Osteocyte (in vitro differentiated cells): Measurements from ENCODE around the gene ANO5. TPM values are rescaled to one million over a fixed set of nuclear protein-coding genes. Genes with fewer than 3 reads are reported as not detected.

Source experiments
- DNase-seq: peaks from one replicate; pipeline ENCODE4 v3.0.0; 2021; ENCODE audit warnings: mixed read lengths; ENCODE audit not compliant: unreplicated experiment; ENCODE audit errors: extremely low spot score
- H3K27ac Mint-ChIP-seq: one replicate; pipeline ENCODE4 v1.8.0; 2021; ENCODE audit warnings: mild to moderate bottlenecking, mixed read lengths; ENCODE audit not compliant: unreplicated experiment
- H3K27me3 Mint-ChIP-seq: one replicate; pipeline ENCODE4 v1.8.0; 2021; ENCODE audit warnings: mixed read lengths; ENCODE audit not compliant: unreplicated experiment
- H3K36me3 Mint-ChIP-seq: one replicate; pipeline ENCODE4 v1.8.0; 2021; ENCODE audit warnings: mixed read lengths; ENCODE audit not compliant: unreplicated experiment
- H3K4me1 Mint-ChIP-seq: one replicate; pipeline ENCODE4 v1.8.0; 2021; ENCODE audit warnings: mixed read lengths; ENCODE audit not compliant: unreplicated experiment
- H3K4me3 Mint-ChIP-seq: one replicate; pipeline ENCODE4 v1.8.0; 2021; ENCODE audit warnings: mild to moderate bottlenecking, moderate library complexity, mixed read lengths; ENCODE audit not compliant: unreplicated experiment
- H3K9me3 Mint-ChIP-seq: one replicate; pipeline ENCODE4 v1.8.0; 2021; ENCODE audit warnings: mixed read lengths; ENCODE audit not compliant: unreplicated experiment
- total RNA-seq: library from RNA; stranded (reverse); gene quantifications from 2 replicates; pipeline ENCODE4 v1.2.1, GENCODE V29; 2021
- TF ChIP-seq, protein P1 (sequence below): fragments of 200-600 bp; sonication (generic); IDR thresholded peaks from 2 replicates; pipeline ENCODE4 v1.5.0; 2021; ENCODE audit warnings: antibody characterized with exemption, mild to moderate bottlenecking, moderate library complexity

Gene ANO5
- total RNA-seq, 1 donor from 2014 or later = not detected

DNA sequence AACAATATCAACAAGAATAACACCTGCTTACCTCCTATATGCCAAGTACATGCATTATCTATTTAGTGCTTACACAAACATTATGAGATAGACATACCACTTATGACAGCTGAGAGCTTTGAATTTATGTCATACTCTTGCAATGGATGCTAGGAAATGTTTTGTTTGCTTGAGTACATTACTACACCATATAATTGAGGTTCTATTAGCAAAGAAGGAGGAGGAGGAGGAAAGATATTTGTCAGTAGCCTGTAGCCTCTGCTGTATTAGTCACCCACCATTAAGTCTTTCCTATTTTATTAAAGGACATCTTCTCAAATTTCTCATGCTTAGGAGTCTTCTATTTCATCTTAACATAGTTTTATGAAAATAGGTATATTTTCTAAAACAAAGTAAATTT is 6.4 kb downstream of the ANO5 start:
- Mint-ChIP-seq H3K27ac (no peak overlapping the region), H3K27me3 (peaks cover 6% of the 10 kb centered on the region), H3K9me3 (no peaks in the 10 kb centered on the region), H3K4me3 (no peak overlapping the region), H3K36me3 (no peaks in the 10 kb centered on the region), H3K4me1 (no peaks in the 10 kb centered on the region)
- DNase-seq = no peak
- TF ChIP-seq, protein P1, sequence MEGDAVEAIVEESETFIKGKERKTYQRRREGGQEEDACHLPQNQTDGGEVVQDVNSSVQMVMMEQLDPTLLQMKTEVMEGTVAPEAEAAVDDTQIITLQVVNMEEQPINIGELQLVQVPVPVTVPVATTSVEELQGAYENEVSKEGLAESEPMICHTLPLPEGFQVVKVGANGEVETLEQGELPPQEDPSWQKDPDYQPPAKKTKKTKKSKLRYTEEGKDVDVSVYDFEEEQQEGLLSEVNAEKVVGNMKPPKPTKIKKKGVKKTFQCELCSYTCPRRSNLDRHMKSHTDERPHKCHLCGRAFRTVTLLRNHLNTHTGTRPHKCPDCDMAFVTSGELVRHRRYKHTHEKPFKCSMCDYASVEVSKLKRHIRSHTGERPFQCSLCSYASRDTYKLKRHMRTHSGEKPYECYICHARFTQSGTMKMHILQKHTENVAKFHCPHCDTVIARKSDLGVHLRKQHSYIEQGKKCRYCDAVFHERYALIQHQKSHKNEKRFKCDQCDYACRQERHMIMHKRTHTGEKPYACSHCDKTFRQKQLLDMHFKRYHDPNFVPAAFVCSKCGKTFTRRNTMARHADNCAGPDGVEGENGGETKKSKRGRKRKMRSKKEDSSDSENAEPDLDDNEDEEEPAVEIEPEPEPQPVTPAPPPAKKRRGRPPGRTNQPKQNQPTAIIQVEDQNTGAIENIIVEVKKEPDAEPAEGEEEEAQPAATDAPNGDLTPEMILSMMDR = no peak

DNA sequence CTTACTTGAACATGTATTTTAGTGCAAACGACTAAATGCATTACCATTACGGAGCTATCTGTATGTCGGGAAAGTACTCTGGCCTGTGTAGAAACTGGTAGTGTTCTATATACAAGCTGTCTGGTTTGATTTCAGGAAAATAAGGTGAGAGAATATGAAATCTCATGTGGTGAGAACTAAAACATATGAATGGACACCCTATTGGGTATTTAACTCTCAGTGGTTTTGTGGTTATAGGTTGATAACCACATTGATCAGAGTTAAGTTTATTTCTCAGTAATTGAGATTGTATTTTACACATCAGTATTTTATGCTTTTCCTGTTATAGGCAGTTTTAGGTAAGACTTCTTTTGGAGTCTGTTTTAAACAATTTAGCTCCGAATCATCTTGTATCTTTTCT is 10.4 kb downstream of the ANO5 start:
- H3K4me1 Mint-ChIP-seq = no peaks in the 10 kb centered on the region
- no peaks in the 10 kb centered on the region for H3K9me3 Mint-ChIP-seq
- H3K4me3 Mint-ChIP-seq = no peak overlapping the region
- H3K36me3 Mint-ChIP-seq = no peaks in the 10 kb centered on the region
- no peak for DNase-seq
- no peaks in the 10 kb centered on the region for H3K27me3 Mint-ChIP-seq
- no peak overlapping the region for H3K27ac Mint-ChIP-seq
- TF ChIP-seq, protein P1 = no peak

DNA sequence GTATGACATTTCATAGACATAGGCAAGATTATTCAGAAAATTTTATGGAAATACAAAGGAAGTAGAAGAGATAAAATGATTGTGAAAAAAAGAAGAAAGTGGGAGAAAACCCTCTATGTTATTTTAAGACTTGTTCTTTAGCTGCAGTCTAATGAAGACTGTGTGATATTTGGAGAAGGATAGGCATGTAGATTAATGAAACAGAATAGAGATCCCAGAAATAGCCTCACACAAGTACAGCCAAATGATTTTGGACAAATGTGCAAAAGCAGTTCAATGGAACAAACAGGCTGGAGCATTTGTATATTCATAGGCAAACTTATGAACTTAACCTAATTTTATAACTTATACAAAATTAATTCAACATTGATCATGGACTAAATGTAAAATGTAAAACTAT is 14.3 kb downstream of the ANO5 start:
- Mint-ChIP-seq H3K4me1 (no peaks in the 10 kb centered on the region), H3K36me3 (no peaks in the 10 kb centered on the region), H3K27ac (no peak overlapping the region), H3K9me3 (no peaks in the 10 kb centered on the region), H3K27me3 (no peaks in the 10 kb centered on the region), H3K4me3 (no peak overlapping the region)
- TF ChIP-seq, protein P1 = no peak
- DNase-seq = no peak

DNA sequence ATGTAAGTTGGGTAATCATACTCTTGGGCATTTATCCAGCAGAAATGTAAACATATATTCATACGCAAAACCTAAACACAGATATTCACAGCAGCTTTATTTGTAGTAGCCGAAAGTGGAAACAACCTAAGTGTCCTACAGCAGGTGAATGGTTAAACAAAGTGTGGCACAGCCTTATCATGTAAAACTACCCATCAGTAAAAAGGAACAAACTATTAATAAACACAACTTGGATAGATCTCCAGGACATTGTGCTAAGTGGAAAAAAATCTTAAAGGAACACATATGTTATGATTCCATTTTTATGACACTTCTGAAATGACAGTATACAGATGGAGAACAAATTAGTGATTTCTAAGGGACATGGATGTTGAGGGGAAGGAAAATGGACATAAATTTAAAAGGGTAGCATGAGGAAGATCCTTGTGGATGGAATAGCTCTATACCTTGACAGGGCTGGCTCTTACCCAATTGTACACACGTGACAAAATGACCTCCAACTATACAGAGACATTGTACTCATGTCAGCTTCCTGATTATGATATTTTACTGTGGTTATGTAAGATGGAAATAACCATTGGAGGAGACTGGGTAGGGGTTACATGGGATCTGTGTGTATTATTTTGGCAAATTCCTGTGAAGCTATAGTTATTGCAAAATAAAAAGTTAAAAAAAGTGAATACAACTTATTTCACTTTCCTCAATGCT is 15.4 kb downstream of the ANO5 start:
- Mint-ChIP-seq H3K4me1 (no peaks in the 10 kb centered on the region), H3K27me3 (no peaks in the 10 kb centered on the region), H3K4me3 (no peak overlapping the region), H3K27ac (no peak overlapping the region), H3K36me3 (no peaks in the 10 kb centered on the region), H3K9me3 (no peaks in the 10 kb centered on the region)
- no peak for DNase-seq
- TF ChIP-seq, protein P1 = no peak

DNA sequence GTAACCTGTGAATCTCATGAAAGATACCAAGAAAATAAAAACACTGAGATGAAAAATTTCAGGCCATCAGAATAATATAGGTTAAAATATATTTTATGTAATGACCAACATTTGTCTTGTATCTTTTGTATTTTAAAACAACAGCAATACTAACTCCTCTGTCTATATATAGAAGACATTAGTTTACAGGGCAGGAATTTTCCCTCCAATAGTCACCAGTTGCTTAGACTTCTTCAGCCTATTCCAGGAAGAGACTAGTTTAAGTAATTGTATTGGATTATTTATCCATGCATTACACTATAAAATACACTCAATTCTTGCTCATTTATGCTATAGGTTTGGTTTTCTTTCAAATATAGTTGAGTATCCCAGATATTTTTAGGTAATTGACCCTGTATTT is 24.1 kb downstream of the ANO5 start:
- no peak overlapping the region for H3K27ac Mint-ChIP-seq
- DNase-seq = no peak
- H3K36me3 Mint-ChIP-seq = no peaks in the 10 kb centered on the region
- H3K4me3 Mint-ChIP-seq = no peak overlapping the region
- TF ChIP-seq, protein P1 = no peak
- no peaks in the 10 kb centered on the region for H3K27me3 Mint-ChIP-seq
- no peaks in the 10 kb centered on the region for H3K4me1 Mint-ChIP-seq
- no peaks in the 10 kb centered on the region for H3K9me3 Mint-ChIP-seq
